A549 (cell line): ENCODE data around the gene MUC5B.

Experiments used
- BHLHE40 ChIP-seq: IDR thresholded peaks from 2 replicates; pipeline ENCODE4 v1.6.1; 2012; ENCODE audit warnings: low read depth, low read length, inconsistent platforms
- CTCF ChIP-seq: fragments of >200 bp; sonication (Bioruptor Twin); formaldehyde crosslinking; IDR thresholded peaks from 3 replicates; pipeline ENCODE4 v1.5.1; 2016
- HES2 ChIP-seq: fragments of >200 bp; sonication (Bioruptor Twin); formaldehyde crosslinking; IDR thresholded peaks from 2 replicates; pipeline ENCODE4 v1.6.1; 2016
- HMGXB4 ChIP-seq: fragments of 250-450 bp; sonication (Bioruptor Pico); IDR thresholded peaks from 2 replicates; pipeline ENCODE4 v1.5.0; 2021; ENCODE audit warnings: mild to moderate bottlenecking, moderate library complexity, borderline replicate concordance
- JUN ChIP-seq, 2 experiments: fragments of >200 bp; sonication (Bioruptor Twin); formaldehyde crosslinking; IDR thresholded peaks; 2 replicates in 1 of 2; 3 replicates in 1 of 2; pipeline ENCODE4 v1.6.1; 2016 to 2017
- MAFK ChIP-seq: fragments of 450-650 bp; IDR thresholded peaks from 2 replicates; pipeline ENCODE4 v1.6.1; 2014; ENCODE audit not compliant: partially characterized antibody
- RAD21 ChIP-seq, 2 experiments: fragments of >200 bp in 1 of 2; sonication (Bioruptor Twin) in 1 of 2; formaldehyde crosslinking in 1 of 2; IDR thresholded peaks in 1 of 2; conservative IDR thresholded peaks in 1 of 2; 2 replicates in 1 of 2; 3 replicates in 1 of 2; pipeline ENCODE4 v1.6.1; 2012 to 2018; ENCODE audit warnings: inconsistent platforms in 1 of 2
- RFX5 ChIP-seq: fragments of 450-650 bp; IDR thresholded peaks from 2 replicates; pipeline ENCODE4 v1.7.1; 2014; ENCODE audit warnings: antibody characterized with exemption, mild to moderate bottlenecking, moderate library complexity
- RNF2 ChIP-seq: fragments of 200-600 bp; sonication (generic); IDR thresholded peaks from 2 replicates; pipeline ENCODE4 v1.6.1; 2016; ENCODE audit warnings: low read depth, mild to moderate bottlenecking, antibody characterized with exemption, moderate library complexity, borderline replicate concordance
- ZNF302 ChIP-seq: fragments of 250-450 bp; sonication (Bioruptor Pico); IDR thresholded peaks from 2 replicates; pipeline ENCODE4 v1.9.0; 2021; ENCODE audit warnings: inconsistent platforms, mild to moderate bottlenecking, moderate library complexity

- TF ChIP-seq MAFK (no peak), ZNF302 (CRISPR knock-in tag) (no peak), CTCF (no peak), RNF2 (no peak), HES2 (no peak), HMGXB4 (no peak), RAD21 (conservative IDR thresholded peaks at IDR 0.05 in 1 of 2, IDR thresholded peaks at IDR 0.05 in 1 of 2) (no peak), BHLHE40 (no peak), RFX5 (no peak), JUN (IDR thresholded peaks at IDR 0.05) (no peak)
Measured at GRCh38 chr11:1197886-1198560, 24.8 kb upstream of the MUC5B start.
